ENCODE data around the gene PRR19. TPM values are rescaled to one million over a fixed set of nuclear protein-coding genes. Genes with fewer than 3 reads are reported as not detected.

Gene PRR19
- total RNA-seq, 6 donors from 2014 or later, result 0.40 to 1.4 (median 0.61) TPM; not detected in 3

DNA sequence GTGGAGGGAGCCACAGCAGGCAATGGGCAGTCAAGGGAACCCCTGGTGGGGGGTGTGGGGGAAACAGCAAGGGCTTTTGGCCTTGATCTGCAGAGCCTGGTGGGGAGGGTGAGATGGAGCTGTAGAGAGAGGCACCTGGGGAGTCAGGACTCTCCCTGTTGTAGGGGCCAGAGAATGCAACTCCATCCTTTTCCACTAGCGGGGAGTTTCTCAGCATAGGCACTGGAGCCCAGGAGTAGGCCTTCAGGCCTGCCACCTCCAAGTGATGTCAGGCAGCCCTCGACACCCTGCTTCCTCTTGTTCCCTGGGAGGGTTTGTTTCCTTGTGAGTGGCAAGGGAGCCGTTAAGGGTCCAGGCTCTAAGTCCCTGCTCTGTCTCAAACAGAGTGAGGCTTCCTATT lies 48.5 kb downstream of the PRR19 start:
- H3K4me1 ChIP-seq, result no peaks in the 10 kb centered on the region
- DNase-seq, result no peak
- H3K27me3 ChIP-seq, result no peaks in the 10 kb centered on the region
- ATAC-seq (ENCODE audit: low FRiP score in 2 of 2), result no peak
- no peaks in the 10 kb centered on the region for H3K9me3 ChIP-seq
- H3K27ac ChIP-seq, result no peak overlapping the region
- WGBS, 2 donors, result 88% methylated on average over 3 of the region's 3 CpGs; no CpG with 5 or more reads in 1 of the 2 donors
- peaks cover 2 to 52% (median 21%) of the 10 kb centered on the region in 4 donors for H3K36me3 ChIP-seq
- H3K4me3 ChIP-seq, result no peak overlapping the region
- TF ChIP-seq, protein P1, sequence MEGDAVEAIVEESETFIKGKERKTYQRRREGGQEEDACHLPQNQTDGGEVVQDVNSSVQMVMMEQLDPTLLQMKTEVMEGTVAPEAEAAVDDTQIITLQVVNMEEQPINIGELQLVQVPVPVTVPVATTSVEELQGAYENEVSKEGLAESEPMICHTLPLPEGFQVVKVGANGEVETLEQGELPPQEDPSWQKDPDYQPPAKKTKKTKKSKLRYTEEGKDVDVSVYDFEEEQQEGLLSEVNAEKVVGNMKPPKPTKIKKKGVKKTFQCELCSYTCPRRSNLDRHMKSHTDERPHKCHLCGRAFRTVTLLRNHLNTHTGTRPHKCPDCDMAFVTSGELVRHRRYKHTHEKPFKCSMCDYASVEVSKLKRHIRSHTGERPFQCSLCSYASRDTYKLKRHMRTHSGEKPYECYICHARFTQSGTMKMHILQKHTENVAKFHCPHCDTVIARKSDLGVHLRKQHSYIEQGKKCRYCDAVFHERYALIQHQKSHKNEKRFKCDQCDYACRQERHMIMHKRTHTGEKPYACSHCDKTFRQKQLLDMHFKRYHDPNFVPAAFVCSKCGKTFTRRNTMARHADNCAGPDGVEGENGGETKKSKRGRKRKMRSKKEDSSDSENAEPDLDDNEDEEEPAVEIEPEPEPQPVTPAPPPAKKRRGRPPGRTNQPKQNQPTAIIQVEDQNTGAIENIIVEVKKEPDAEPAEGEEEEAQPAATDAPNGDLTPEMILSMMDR (IDR thresholded peaks at IDR 0.05), result no peak
- TF ChIP-seq POLR2AphosphoS5 (IDR thresholded peaks at IDR 0.05) (no peak), EP300 (IDR thresholded peaks at IDR 0.05) (no peak), POLR2A (IDR thresholded peaks at IDR 0.05) (no peak)

DNA sequence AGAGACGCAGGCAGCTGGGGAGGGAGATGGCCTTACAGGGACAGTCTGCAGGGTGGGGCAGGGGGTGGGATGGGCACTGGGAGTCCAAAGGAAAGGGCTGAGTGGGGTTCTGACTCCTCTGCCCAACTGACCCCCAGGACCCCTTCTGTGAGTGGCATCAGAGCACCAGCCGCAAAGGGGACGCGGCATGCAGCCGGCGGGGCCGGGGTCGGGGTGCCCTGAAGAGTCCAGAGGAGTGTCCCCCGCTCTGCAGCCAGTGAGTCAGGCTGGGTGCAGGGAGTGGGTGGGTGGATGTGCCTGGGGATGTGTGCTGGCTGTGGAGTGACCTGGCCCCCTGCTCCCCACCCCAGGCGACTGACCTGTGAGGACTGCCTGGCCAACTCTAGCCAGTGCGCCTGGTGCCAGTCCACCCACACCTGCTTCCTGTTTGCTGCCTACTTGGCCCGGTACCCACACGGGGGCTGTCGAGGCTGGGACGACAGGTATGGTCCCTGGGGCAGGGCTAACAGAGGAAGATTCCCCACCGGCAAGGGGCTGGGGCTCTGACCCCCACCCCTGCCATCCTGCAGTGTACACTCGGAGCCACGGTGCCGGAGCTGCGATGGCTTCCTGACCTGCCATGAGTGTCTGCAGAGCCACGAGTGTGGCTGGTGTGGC lies 49.3 kb downstream of the PRR19 start:
- Histone ChIP-seq H3K27ac (no peak overlapping the region), H3K4me1 (no peaks in the 10 kb centered on the region), H3K4me3 (no peak overlapping the region), H3K36me3 (peaks cover 2 to 59% (median 27%) of the 10 kb centered on the region in 4 donors), H3K9me3 (no peaks in the 10 kb centered on the region), H3K27me3 (no peaks in the 10 kb centered on the region)
- TF ChIP-seq POLR2A (IDR thresholded peaks at IDR 0.05), result no peak
- no peak for TF ChIP-seq EP300 (IDR thresholded peaks at IDR 0.05)
- TF ChIP-seq POLR2AphosphoS5 (IDR thresholded peaks at IDR 0.05), result no peak
- TF ChIP-seq, protein P1 (IDR thresholded peaks at IDR 0.05), result no peak
- DNase-seq (peak in 1 of 2 donors; percentile 83), ATAC-seq (ENCODE audit: low FRiP score in 2 of 2) (no peak)
- WGBS, 2 donors, result 91 to 93% methylated on average over 12 to 19 of the region's 21 CpGs

DNA sequence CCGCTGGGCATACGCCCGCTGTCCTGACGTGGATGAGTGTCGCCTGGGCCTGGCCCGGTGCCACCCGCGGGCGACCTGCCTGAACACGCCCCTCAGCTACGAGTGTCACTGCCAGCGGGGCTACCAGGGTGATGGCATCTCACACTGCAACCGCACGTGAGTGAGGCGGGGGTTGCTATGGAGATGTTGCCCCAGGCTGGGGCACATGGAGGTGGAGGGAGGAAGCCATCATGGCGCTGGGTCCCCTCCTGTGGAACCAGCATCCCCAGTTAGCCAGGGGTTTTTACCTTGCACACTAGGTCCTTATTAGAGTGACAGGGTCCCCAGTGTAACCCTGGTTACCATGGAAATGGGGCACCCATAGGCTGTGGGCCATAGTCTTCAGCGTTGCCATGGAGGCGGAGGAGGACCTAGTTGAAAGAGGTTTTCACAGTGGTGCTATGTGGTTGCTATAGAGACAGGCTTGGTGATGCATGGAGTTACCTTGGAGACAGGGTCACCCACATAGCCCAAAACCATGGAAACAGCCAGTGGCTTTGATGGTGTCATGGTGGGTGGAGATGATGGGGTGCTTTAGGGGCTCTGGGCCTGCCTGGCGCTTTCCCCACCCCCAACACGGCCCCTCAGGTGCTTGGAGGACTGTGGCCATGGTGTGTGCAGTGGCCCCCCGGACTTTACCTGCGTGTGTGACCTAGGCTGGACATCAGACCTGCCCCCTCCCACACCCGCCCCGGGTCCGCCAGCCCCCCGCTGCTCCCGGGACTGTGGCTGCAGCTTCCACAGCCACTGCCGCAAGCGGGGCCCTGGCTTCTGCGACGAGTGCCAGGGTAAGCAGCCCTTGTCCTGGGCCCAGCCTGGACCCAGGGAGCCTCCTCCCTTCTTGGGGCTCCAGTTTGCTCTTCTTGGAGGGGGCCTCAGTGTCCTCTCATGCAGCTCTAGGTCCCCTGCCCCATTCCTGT lies 50.6 kb downstream of the PRR19 start:
- DNase-seq, result peak in 1 of 2 donors; percentile 83
- Histone ChIP-seq H3K36me3 (peaks cover 5 to 72% (median 40%) of the 10 kb centered on the region in 4 donors), H3K9me3 (no peaks in the 10 kb centered on the region), H3K4me1 (no peaks in the 10 kb centered on the region), H3K4me3 (no peak overlapping the region), H3K27ac (no peak overlapping the region), H3K27me3 (no peaks in the 10 kb centered on the region)
- ATAC-seq (ENCODE audit: low FRiP score in 2 of 2), result no peak
- no peak for TF ChIP-seq POLR2A (IDR thresholded peaks at IDR 0.05)
- TF ChIP-seq EP300 (IDR thresholded peaks at IDR 0.05), result no peak
- TF ChIP-seq POLR2AphosphoS5 (IDR thresholded peaks at IDR 0.05), result no peak
- TF ChIP-seq, protein P1 (IDR thresholded peaks at IDR 0.05), result no peak
- 90 to 96% methylated on average over 8 to 16 of the region's 31 CpGs for WGBS, 2 donors

DNA sequence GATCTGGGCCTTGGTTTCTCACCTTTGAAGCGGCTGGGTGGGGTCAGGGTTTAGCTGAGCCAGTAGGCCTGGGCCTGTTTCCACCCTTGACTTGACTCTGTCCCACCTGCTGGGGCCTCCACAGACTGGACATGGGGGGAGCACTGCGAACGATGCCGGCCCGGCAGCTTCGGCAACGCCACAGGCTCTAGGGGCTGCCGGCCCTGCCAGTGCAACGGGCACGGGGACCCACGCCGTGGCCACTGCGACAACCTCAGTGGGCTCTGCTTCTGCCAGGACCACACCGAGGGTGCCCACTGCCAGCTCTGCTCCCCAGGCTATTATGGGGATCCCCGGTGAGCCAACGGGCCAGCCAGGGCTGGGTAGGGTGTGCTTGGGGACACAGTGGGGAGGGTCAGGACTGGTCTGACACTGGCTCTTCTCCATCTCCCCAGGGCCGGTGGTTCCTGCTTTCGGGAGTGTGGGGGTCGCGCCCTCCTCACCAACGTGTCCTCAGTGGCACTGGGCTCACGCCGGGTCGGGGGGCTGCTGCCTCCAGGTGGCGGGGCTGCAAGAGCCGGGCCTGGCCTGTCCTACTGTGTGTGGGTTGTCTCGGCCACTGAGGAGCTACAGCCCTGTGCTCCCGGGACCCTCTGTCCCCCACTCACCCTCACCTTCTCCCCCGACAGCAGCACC lies 51.5 kb downstream of the PRR19 start:
- Histone ChIP-seq H3K4me3 (no peak overlapping the region), H3K27me3 (no peaks in the 10 kb centered on the region), H3K27ac (no peak overlapping the region), H3K4me1 (no peaks in the 10 kb centered on the region), H3K9me3 (no peaks in the 10 kb centered on the region), H3K36me3 (peaks cover 5 to 72% (median 43%) of the 10 kb centered on the region in 4 donors)
- 94 to 95% methylated on average over 3 to 27 of the region's 29 CpGs for WGBS, 2 donors
- DNase-seq, result peak in 1 of 2 donors; percentile 79
- TF ChIP-seq EP300 (IDR thresholded peaks at IDR 0.05), result no peak
- TF ChIP-seq, protein P1 (IDR thresholded peaks at IDR 0.05), result no peak
- TF ChIP-seq POLR2AphosphoS5 (IDR thresholded peaks at IDR 0.05), result no peak
- no peak for TF ChIP-seq POLR2A (IDR thresholded peaks at IDR 0.05)
- ATAC-seq (ENCODE audit: low FRiP score in 2 of 2), result no peak

Measured in upper lobe of left lung (tissue), 6 donors.